K562 (cell line): ENCODE measurements around the gene CFAP410. TPM values are rescaled to one million over a fixed set of nuclear protein-coding genes. Genes with fewer than 3 reads are reported as not detected.

ENCODE experiments used
- HEY1 ChIP-seq: fragments of 250-450 bp; sonication (Bioruptor Pico); IDR thresholded peaks from 2 replicates; pipeline ENCODE4 v1.5.0; 2020; ENCODE audit warnings: mild to moderate bottlenecking, moderate library complexity, borderline replicate concordance
- MTA3 ChIP-seq: fragments of 450-650 bp; formaldehyde crosslinking; IDR thresholded peaks from 2 replicates; pipeline ENCODE4 v1.6.1; 2017; ENCODE audit warnings: mild to moderate bottlenecking, borderline replicate concordance
- POLR2G ChIP-seq: fragments of 200-400 bp; formaldehyde crosslinking; IDR thresholded peaks from 2 replicates; pipeline ENCODE4 v1.6.1; 2017; ENCODE audit warnings: low read depth, mild to moderate bottlenecking, antibody characterized with exemption, low read length, moderate library complexity
- PYGO2 ChIP-seq: fragments of 450-650 bp; IDR thresholded peaks from 2 replicates; pipeline ENCODE4 v1.6.1; 2016; ENCODE audit warnings: mild to moderate bottlenecking, missing genetic modification characterization, moderate library complexity, missing compliant biosample characterization
- RBFOX2 ChIP-seq: fragments of 200-400 bp; formaldehyde crosslinking; IDR thresholded peaks from 2 replicates; pipeline ENCODE4 v1.6.1; 2017; ENCODE audit warnings: low read depth, mild to moderate bottlenecking, low read length, moderate library complexity
- RFX1 ChIP-seq: fragments of 450-650 bp; IDR thresholded peaks from 2 replicates; pipeline ENCODE4 v1.6.1; 2016; ENCODE audit warnings: mild to moderate bottlenecking, moderate library complexity
- RREB1 ChIP-seq: fragments of 250-450 bp; sonication (Bioruptor Pico); IDR thresholded peaks from 2 replicates; pipeline ENCODE4 v1.4.0; 2020
- SAP30 ChIP-seq: fragments of 200-600 bp; sonication (generic); IDR thresholded peaks from 2 replicates; pipeline ENCODE4 v1.6.1; 2012; ENCODE audit warnings: borderline replicate concordance, low read depth, mild to moderate bottlenecking, moderate library complexity, low read length, control low read depth, inconsistent platforms; ENCODE audit not compliant: insufficient read depth, poor library complexity, severe bottlenecking
- SMARCC2 ChIP-seq: fragments of 450-650 bp; IDR thresholded peaks from 2 replicates; pipeline ENCODE4 v1.6.1; 2017; ENCODE audit warnings: antibody characterized with exemption, moderate library complexity, mild to moderate bottlenecking, low read depth
- STAT5B ChIP-seq: fragments of 250-450 bp; sonication (Bioruptor Pico); IDR thresholded peaks from 2 replicates; pipeline ENCODE4 v1.8.0; 2021; ENCODE audit warnings: mild to moderate bottlenecking, inconsistent platforms
- ZBTB12 ChIP-seq: fragments of 250-450 bp; sonication (Bioruptor Pico); IDR thresholded peaks from 2 replicates; pipeline ENCODE4 v1.4.0; 2020
- ZNF174 ChIP-seq: fragments of 250-450 bp; sonication (Bioruptor Pico); IDR thresholded peaks from 2 replicates; pipeline ENCODE4 v1.4.0; 2020; ENCODE audit warnings: mild to moderate bottlenecking
- ZNF518B ChIP-seq: fragments of 250-450 bp; sonication (Bioruptor Pico); IDR thresholded peaks from 2 replicates; pipeline ENCODE4 v1.5.0; 2021; ENCODE audit warnings: mild to moderate bottlenecking, moderate library complexity
- ZNF79 ChIP-seq: fragments of 250-450 bp; sonication (Bioruptor Pico); IDR thresholded peaks from 2 replicates; pipeline ENCODE4 v1.4.0; 2020; ENCODE audit warnings: low read depth, mild to moderate bottlenecking, moderate library complexity
- polyA plus RNA-seq, 8 experiments: library from polyadenylated mRNA; depleted of rRNA in 4 of 8; stranded (reverse) in 5 of 8; unstranded in 3 of 8; fragments of >200 nt; fragmentation: Nextera tagmentation in 2 of 8; fragmentation: Illumina TruSeq in 1 of 8; extraction: Ambion mirVana in 2 of 8; extraction: Trizol in 1 of 8; gene quantifications; 2 replicates each; pipeline versions ENCODE4 v1.2.1 to v1.2.3, GENCODE V29; 2011 to 2014; ENCODE audit warnings: inconsistent platforms in 1 of 8, missing spikeins in 1 of 8
- total RNA-seq, 7 experiments: library from RNA; depleted of rRNA in 6 of 7; stranded (reverse); fragments of >200 nt in 6 of 7; fragmentation: Illumina TruSeq in 2 of 7; extraction: Trizol in 2 of 7; gene quantifications; 2 replicates each; pipeline versions ENCODE4 v1.2.1 to v1.2.3, GENCODE V29; 2011 to 2021; ENCODE audit warnings: low replicate concordance in 1 of 7

The CFAP410 gene
- total and polyA plus RNA-seq, 9 of the 15 experiments (the other 6 are each of a cell fraction or from before 2014, with no cell fraction given), result 0.07 to 17.3 (median 2.3) TPM

GRCh38 chr21:44338971-44339910, at the start of gene CFAP410 (continued):
- 0 out of 2 replicates have a peak, but pooled peaks have one; percentile 30 for TF ChIP-seq ZNF79
- TF ChIP-seq MTA3, result peak; percentile 90; the same call in 1 of the 2 replicates
- TF ChIP-seq POLR2G, result peak; percentile 92
- 0 out of 2 replicates have a peak, but pooled peaks have one; percentile 66 for TF ChIP-seq RREB1 (CRISPR knock-in tag)
- no peak for TF ChIP-seq PYGO2 (tag)
- peak; percentile 79 for TF ChIP-seq RFX1
- peak; percentile 100 for TF ChIP-seq ZBTB12
- no peak for TF ChIP-seq SMARCC2
- no peak for TF ChIP-seq HEY1 (CRISPR knock-in tag)
- TF ChIP-seq STAT5B, result no peak
- peak; percentile 96 for TF ChIP-seq RBFOX2
- TF ChIP-seq ZNF174 (CRISPR knock-in tag), result 0 out of 2 replicates have a peak, but pooled peaks have one; percentile 28
- TF ChIP-seq SAP30, result peak; percentile 99
- TF ChIP-seq ZNF518B, result no peak
